CD4-positive, alpha-beta T cell (primary cell): ENCODE data around the gene TARBP2. TPM values are rescaled to one million over a fixed set of nuclear protein-coding genes. Genes with fewer than 3 reads are reported as not detected.

Experiments
- ATAC-seq: fragments of 200-7000 bp; cut with Tn5 transposase; one replicate; pipeline ENCODE4 v1.10.0; 2022; ENCODE audit warnings: mild to moderate bottlenecking; ENCODE audit not compliant: poor library complexity
- CTCF ChIA-PET: fragments of 350-600 bp; sonication (Branson Sonifier 250); formaldehyde crosslinking; loops from one replicate; lab custom pipeline; 2021; ENCODE audit warnings: antibody characterized with exemption, inconsistent platforms; lab: Charles Lee
- POLR2A ChIA-PET: fragments of 350-600 bp; sonication (Branson Sonifier 250); formaldehyde crosslinking; loops from one replicate; lab custom pipeline; 2021; ENCODE audit warnings: antibody characterized with exemption, inconsistent platforms; lab: Charles Lee
- DNase-seq, 14 experiments: peaks; one replicate each; pipeline ENCODE4 v3.0.0-alpha.2; 2013 to 2020; ENCODE audit warnings: mixed read lengths in 2 of 14
- H3K27ac ChIP-seq, 2 donors: one replicate each; pipeline versions ENCODE4 v1.5.1 to v1.7.0; 2013; ENCODE audit warnings: low read length in 2 of 2, low read depth in 1 of 2, mild to moderate bottlenecking in 1 of 2
- H3K27me3 ChIP-seq, 2 experiments: 1 replicate in 1 of 2; 2 replicates in 1 of 2; pipeline versions ENCODE4 v1.6.1 to v1.7.0; 2013; ENCODE audit warnings: low read length in 2 of 2, control low read depth in 1 of 2, mild to moderate bottlenecking in 1 of 2, moderate library complexity in 1 of 2; ENCODE audit not compliant: insufficient read depth in 2 of 2, control insufficient read depth in 1 of 2
- H3K36me3 ChIP-seq: one replicate; pipeline ENCODE4 v1.6.1; 2013; ENCODE audit warnings: low read length, control low read depth; ENCODE audit not compliant: insufficient read depth
- H3K4me1 ChIP-seq: one replicate; pipeline ENCODE4 v1.6.1; 2013; ENCODE audit warnings: low read length, control low read depth; ENCODE audit not compliant: insufficient read depth
- H3K4me3 ChIP-seq: one replicate; pipeline ENCODE4 v1.5.1; 2013; ENCODE audit warnings: mild to moderate bottlenecking, low read length, moderate library complexity
- H3K9me3 ChIP-seq, 2 experiments: 1 replicate in 1 of 2; 2 replicates in 1 of 2; pipeline versions ENCODE4 v1.6.1 to v1.7.0; 2013; ENCODE audit warnings: low read length in 2 of 2, mild to moderate bottlenecking in 2 of 2, control low read depth in 1 of 2, moderate library complexity in 1 of 2; ENCODE audit not compliant: control insufficient read depth in 1 of 2, insufficient read depth in 1 of 2
- H3K27ac Mint-ChIP-seq: one replicate; pipeline ENCODE4 v1.8.0; 2020; ENCODE audit warnings: mixed read lengths
- H3K27me3 Mint-ChIP-seq: one replicate; pipeline ENCODE4 v1.8.0; 2021; ENCODE audit warnings: mixed read lengths
- H3K36me3 Mint-ChIP-seq: one replicate; pipeline ENCODE4 v1.8.0; 2021; ENCODE audit warnings: low read depth, mixed read lengths
- H3K4me1 Mint-ChIP-seq: one replicate; pipeline ENCODE4 v1.8.0; 2021; ENCODE audit warnings: low read depth, mixed read lengths
- H3K4me3 Mint-ChIP-seq: one replicate; pipeline ENCODE4 v1.8.0; 2020; ENCODE audit warnings: mild to moderate bottlenecking, mixed read lengths
- H3K9me3 Mint-ChIP-seq: one replicate; pipeline ENCODE4 v1.8.0; 2020; ENCODE audit warnings: mixed read lengths
- CTCF ChIP-seq: fragments of 200-600 bp; IDR thresholded peaks from one replicate; pipeline ENCODE4 v1.8.0; 2022; ENCODE audit warnings: antibody characterized with exemption, mild to moderate bottlenecking
- intact Hi-C, 2 experiments: fragments of 100-400 bp; cut with DNase I in 1 of 2; cut with micrococcal nuclease in 1 of 2; formaldehyde crosslinking; loops; one replicate each; pipeline versions ENCODE4 v1.15.1 to v1.9.0; 2023 to 2025; cut with DNase I, micrococcal nuclease
- total RNA-seq, 174 experiments: library from RNA in 2 of 174; stranded (reverse) in 2 of 174; gene quantifications; one replicate each; pipeline ENCODE4 v1.2.3 and lab custom pipeline; 2021 to 2026

Gene TARBP2
- total RNA-seq, 2 experiments from 2014 or later, result 21.7 to 22.4 TPM

- peaks cover 36% of the 10 kb centered on the region for H3K36me3 ChIP-seq
- no peak for ATAC-seq
Observed at GRCh38 chr12:53505555-53506449, 4.7 kb downstream of the TARBP2 start.

GRCh38 chr12:53506450-53506785 lies 5.3 kb downstream of the TARBP2 start:
- no peak for TF ChIP-seq CTCF
- Mint-ChIP-seq H3K4me3 (no peak overlapping the region), H3K4me1 (peaks cover 14% of the 10 kb centered on the region), H3K9me3 (no peaks in the 10 kb centered on the region), H3K27ac (no peak overlapping the region), H3K27me3 (no peaks in the 10 kb centered on the region), H3K36me3 (peaks cover 18% of the 10 kb centered on the region)
- Histone ChIP-seq H3K27me3 (no peaks in the 10 kb centered on the region), H3K4me1 (peaks cover 27% of the 10 kb centered on the region), H3K9me3 (no peaks in the 10 kb centered on the region), H3K27ac (no peak overlapping the region), H3K36me3 (peaks cover 38% of the 10 kb centered on the region), H3K4me3 (no peak overlapping the region)
- intact Hi-C loops, result loop anchor here in 1 of 2 experiments (5.0 kb wide), 1 partner anchor 179 kb away; no protein-coding TSS in a partner anchor
- ChIA-PET POLR2A (no interaction called here), CTCF (no interaction called here)
- no peak for ATAC-seq
- no peak for DNase-seq

More at GRCh38 chr12:53505555-53506449, 4.7 kb downstream of the TARBP2 start:
- H3K27ac Mint-ChIP-seq, result no peak overlapping the region
- TF ChIP-seq CTCF, result no peak
- H3K27me3 Mint-ChIP-seq, result no peaks in the 10 kb centered on the region
- DNase-seq, result no peak
- H3K9me3 Mint-ChIP-seq, result no peaks in the 10 kb centered on the region
- Histone ChIP-seq H3K27me3 (no peaks in the 10 kb centered on the region), H3K4me3 (no peak overlapping the region), H3K27ac (no peak overlapping the region), H3K4me1 (peaks cover 28% of the 10 kb centered on the region), H3K9me3 (no peaks in the 10 kb centered on the region)
- peaks cover 14% of the 10 kb centered on the region for H3K36me3 Mint-ChIP-seq
- ChIA-PET POLR2A (no interaction called here), CTCF (no interaction called here)
- no peak overlapping the region for H3K4me3 Mint-ChIP-seq
- H3K4me1 Mint-ChIP-seq, result peaks cover 16% of the 10 kb centered on the region
- intact Hi-C loops, result loop anchor here in 1 of 2 experiments (5.0 kb wide), 1 partner anchor 179 kb away; no protein-coding TSS in a partner anchor

GRCh38 chr12:53506881-53507602 lies 6.0 kb downstream of the TARBP2 start, which contains the start of gene NPFF:
TSS of gene NPFF (minus strand) at chr12:53507484. CDS start at chr12:53507474, 10 bp downstream.
- Mint-ChIP-seq H3K27me3 (no peaks in the 10 kb centered on the region), H3K36me3 (peaks cover 23% of the 10 kb centered on the region), H3K4me1 (peaks cover 8% of the 10 kb centered on the region), H3K27ac (no peak within 1 kb of the TSS), H3K9me3 (no peaks in the 10 kb centered on the region), H3K4me3 (no peak within 1 kb of the TSS)
- no peak for TF ChIP-seq CTCF
- DNase-seq (no peak), ATAC-seq (no peak)
- POLR2A ChIA-PET, result no interaction called here
- intact Hi-C loops, result loop anchor here in 1 of 2 experiments (5.0 kb wide), 1 partner anchor 180 kb away; no protein-coding TSS in a partner anchor
- H3K27me3 ChIP-seq, result no peaks in the 10 kb centered on the region
- H3K4me1 ChIP-seq, result peaks cover 21% of the 10 kb centered on the region
- no peaks in the 10 kb centered on the region for H3K9me3 ChIP-seq
- H3K36me3 ChIP-seq, result peaks cover 44% of the 10 kb centered on the region
- no peak within 1 kb of the TSS for H3K4me3 ChIP-seq
- CTCF ChIA-PET, result interaction anchor here (2.3 kb wide), 1 partner anchor 155 kb away, joined by 20 read pairs; no protein-coding TSS in a partner anchor
- H3K27ac ChIP-seq, result no peak within 1 kb of the TSS
